AG04450 (cell line): ENCODE data around the gene NHEJ1. TPM values are rescaled to one million over a fixed set of nuclear protein-coding genes. Genes with fewer than 3 reads are reported as not detected.
A peak's percentile ranks its signal among the peaks of the same experiment; 100 is the strongest.

ENCODE experiments used
- CTCF ChIA-PET: fragments of 300-600, 350-600 bp; formaldehyde crosslinking; extraction: SDS; loops from one replicate; lab custom pipeline; 2022; ENCODE audit warnings: antibody characterized with exemption, inconsistent platforms; lab: Charles Lee
- POLR2A ChIA-PET: fragments of 350-600 bp; formaldehyde crosslinking; extraction: SDS; loops from one replicate; lab custom pipeline; 2021; ENCODE audit warnings: antibody characterized with exemption, inconsistent platforms; lab: Yijun Ruan, JAX
- DNase-seq: peaks from one replicate; pipeline ENCODE4 v3.0.0-alpha.2; 2011; ENCODE audit warnings: low read depth, low spot score
- H3K27ac ChIP-seq: one replicate; pipeline ENCODE4 v1.5.1; 2012; ENCODE audit warnings: low read depth, low read length, control low read depth
- H3K27me3 ChIP-seq: one replicate; pipeline ENCODE4 v1.6.0; 2012; ENCODE audit warnings: low read length; ENCODE audit not compliant: control insufficient read depth, insufficient read depth
- H3K4me3 ChIP-seq: 2 replicates; pipeline ENCODE4 v1.5.1; 2011; ENCODE audit warnings: mild to moderate bottlenecking, low read depth, low read length, control low read depth
- H3K9me3 ChIP-seq: 2 replicates; pipeline ENCODE4 v1.5.1; 2012; ENCODE audit warnings: low read length; ENCODE audit not compliant: control insufficient read depth, insufficient read depth
- polyA plus RNA-seq: library from polyadenylated mRNA; depleted of rRNA; stranded (reverse); fragments of >200 nt; gene quantifications from 2 replicates; pipeline ENCODE4 v1.2.3, GENCODE V29; 2011
- TF ChIP-seq, protein P1 (sequence below): IDR thresholded peaks from 2 replicates; pipeline ENCODE4 v1.5.1; 2011; ENCODE audit warnings: low read depth, low read length, control low read depth, inconsistent platforms

Gene NHEJ1
- polyA plus RNA-seq, 1 experiment: 21.9 TPM

DNA sequence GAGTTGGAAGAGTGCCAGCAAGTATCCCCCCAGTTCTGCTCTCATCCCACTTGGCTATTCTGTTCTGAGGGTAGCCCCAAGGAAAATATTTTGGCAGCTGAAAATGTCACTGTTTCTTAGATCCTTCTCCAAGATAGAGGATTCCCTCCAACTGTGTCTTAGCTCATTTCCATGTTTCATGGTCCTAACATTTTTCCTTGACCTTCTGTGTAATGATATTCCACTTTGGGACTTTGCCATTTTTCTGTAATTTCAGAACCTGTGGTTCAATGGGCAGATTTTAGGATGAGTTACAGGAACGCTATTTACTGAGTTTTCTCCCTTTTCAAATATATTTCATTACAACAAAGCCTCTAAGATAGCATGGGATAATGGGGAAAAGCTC is 34.7 kb downstream of the NHEJ1 start:
- TF ChIP-seq, protein P1, sequence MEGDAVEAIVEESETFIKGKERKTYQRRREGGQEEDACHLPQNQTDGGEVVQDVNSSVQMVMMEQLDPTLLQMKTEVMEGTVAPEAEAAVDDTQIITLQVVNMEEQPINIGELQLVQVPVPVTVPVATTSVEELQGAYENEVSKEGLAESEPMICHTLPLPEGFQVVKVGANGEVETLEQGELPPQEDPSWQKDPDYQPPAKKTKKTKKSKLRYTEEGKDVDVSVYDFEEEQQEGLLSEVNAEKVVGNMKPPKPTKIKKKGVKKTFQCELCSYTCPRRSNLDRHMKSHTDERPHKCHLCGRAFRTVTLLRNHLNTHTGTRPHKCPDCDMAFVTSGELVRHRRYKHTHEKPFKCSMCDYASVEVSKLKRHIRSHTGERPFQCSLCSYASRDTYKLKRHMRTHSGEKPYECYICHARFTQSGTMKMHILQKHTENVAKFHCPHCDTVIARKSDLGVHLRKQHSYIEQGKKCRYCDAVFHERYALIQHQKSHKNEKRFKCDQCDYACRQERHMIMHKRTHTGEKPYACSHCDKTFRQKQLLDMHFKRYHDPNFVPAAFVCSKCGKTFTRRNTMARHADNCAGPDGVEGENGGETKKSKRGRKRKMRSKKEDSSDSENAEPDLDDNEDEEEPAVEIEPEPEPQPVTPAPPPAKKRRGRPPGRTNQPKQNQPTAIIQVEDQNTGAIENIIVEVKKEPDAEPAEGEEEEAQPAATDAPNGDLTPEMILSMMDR: no peak
- CTCF ChIA-PET: interaction anchor here (1.2 to 10.8 kb wide), 5 partner anchors 20 to 67 kb away, joined by 3 to 137 read pairs (median 7); partner anchors contain the start of gene IHH
- Histone ChIP-seq H3K4me3 (no peak overlapping the region), H3K27ac (peak overlapping the region; percentile 31), H3K27me3 (no peaks in the 10 kb centered on the region), H3K9me3 (no peaks in the 10 kb centered on the region)
- POLR2A ChIA-PET: no interaction called here
- no peak for DNase-seq

GRCh38 chr2:219125225-219125885 is 35.3 kb downstream of the NHEJ1 start:
- CTCF ChIA-PET: interaction anchor here (1.2 to 10.8 kb wide), 5 partner anchors 20 to 66 kb away, joined by 3 to 137 read pairs (median 7); partner anchors contain the start of gene IHH
- Histone ChIP-seq H3K4me3 (no peak overlapping the region), H3K27ac (peak overlapping the region; percentile 31), H3K27me3 (no peaks in the 10 kb centered on the region), H3K9me3 (no peaks in the 10 kb centered on the region)
- POLR2A ChIA-PET: no interaction called here
- TF ChIP-seq, protein P1: no peak
- peak; percentile 42 for DNase-seq

GRCh38 chr2:219124381-219125110 is 36.1 kb downstream of the NHEJ1 start:
- H3K9me3 ChIP-seq: no peaks in the 10 kb centered on the region
- TF ChIP-seq, protein P1: no peak
- H3K27ac ChIP-seq: no peak overlapping the region
- H3K4me3 ChIP-seq: no peak overlapping the region
- ChIA-PET CTCF (interaction anchor here (0.6 to 10.8 kb wide), 10 partner anchors 19 to 144 kb away, joined by 3 to 137 read pairs (median 6); partner anchors contain the start of gene IHH), POLR2A (no interaction called here)
- no peaks in the 10 kb centered on the region for H3K27me3 ChIP-seq
- DNase-seq: no peak

DNA sequence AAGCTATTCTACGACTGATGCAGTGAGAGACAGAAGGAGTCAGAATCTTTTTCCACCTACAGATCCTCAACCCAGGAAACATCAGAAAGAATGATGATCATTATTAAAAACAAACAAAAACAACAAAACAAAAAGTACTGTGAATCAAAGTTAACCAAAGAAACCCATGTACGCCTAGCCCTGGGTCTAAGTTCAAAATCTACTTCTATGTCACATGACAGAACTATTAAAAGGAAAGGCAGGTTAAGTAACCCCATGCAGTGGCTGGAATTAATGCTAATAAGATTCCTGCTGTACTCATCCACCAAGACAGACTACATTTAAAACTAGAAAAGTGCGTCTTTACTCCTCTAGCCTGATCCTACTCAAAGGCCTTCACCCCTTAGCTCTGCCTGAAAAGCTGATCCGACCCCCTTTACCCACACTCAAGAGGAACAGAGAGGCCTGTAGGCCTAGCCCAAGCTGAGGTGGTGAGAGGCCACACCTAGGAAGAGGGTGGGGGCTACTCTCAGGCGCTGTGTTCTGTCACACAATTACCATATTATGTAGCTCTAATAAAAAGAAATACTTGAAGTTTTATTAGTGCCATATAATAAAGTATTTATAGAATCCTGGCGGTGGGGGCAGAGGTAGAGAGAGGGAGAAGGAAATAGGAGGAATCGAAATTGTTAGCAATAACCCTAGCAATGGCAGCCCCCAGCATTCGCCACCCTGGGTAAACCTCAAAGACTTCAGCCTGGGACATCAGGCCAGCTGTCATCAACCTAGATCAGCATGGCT is 37.1 kb downstream of the NHEJ1 start:
- no peaks in the 10 kb centered on the region for H3K9me3 ChIP-seq
- no peak overlapping the region for H3K27ac ChIP-seq
- DNase-seq: no peak
- TF ChIP-seq, protein P1: no peak
- ChIA-PET CTCF (interaction anchor here (0.6 to 10.8 kb wide), 10 partner anchors 18 to 143 kb away, joined by 3 to 137 read pairs (median 6); partner anchors contain the start of gene IHH), POLR2A (no interaction called here)
- no peaks in the 10 kb centered on the region for H3K27me3 ChIP-seq
- no peak overlapping the region for H3K4me3 ChIP-seq
